ENCODE results near the gene RHBDF2.
"Not testable (repeated sequence)": the region's sequence is repeated elsewhere in the genome, so short reads cannot be mapped to it uniquely, and the experiment has no call there.

The RHBDF2 gene

DNA sequence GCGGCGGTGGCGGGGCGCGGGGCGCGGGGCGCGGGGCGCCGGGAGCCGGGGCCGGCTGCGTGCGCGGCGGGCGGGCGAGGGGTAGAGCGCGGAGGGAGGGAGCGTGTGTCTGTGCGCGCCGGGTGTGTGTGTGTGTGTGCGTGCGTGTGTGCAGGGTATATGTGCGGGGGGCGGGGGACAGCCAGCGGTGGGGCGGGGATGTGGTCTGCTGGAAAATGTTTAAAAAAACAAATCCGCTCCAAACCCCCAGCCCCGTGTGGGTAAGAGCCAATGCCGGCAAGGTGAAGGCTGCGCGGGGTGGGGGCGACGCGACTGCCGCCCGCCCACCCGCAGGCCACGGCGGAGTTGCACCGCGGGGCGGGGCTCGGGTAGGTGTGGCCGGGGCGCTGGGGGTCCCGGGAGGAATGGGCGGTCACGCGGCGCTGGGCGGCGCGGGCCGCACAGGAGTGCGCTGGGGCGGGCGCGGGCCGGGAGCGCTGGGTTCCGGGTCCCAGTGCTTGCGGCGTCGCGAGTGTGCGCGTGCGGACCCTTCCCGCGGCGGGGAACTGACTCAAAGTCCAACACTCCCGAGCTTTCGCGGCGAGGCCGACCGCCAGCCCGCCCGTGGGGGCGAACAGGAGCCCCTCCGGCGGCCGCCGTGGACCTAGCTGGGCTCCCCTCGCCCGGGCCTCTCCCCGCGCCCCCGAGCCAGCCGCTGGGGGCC lies 36.5 kb upstream of the RHBDF2 start, which contains the start of gene CYGB:
Gene CYGB (minus strand): TSS at position 132 of the 703 bp plus-strand sequence. CDS start 167 bp downstream, outside the sequence.
- DNase-seq = no peak

GRCh38 chr17:76537288-76537577 lies 36.0 kb upstream of the RHBDF2 start:
- no peak for DNase-seq

- DNase-seq = no peak
Measured at GRCh38 chr17:76536511-76537287, 35.5 kb upstream of the RHBDF2 start.

DNA sequence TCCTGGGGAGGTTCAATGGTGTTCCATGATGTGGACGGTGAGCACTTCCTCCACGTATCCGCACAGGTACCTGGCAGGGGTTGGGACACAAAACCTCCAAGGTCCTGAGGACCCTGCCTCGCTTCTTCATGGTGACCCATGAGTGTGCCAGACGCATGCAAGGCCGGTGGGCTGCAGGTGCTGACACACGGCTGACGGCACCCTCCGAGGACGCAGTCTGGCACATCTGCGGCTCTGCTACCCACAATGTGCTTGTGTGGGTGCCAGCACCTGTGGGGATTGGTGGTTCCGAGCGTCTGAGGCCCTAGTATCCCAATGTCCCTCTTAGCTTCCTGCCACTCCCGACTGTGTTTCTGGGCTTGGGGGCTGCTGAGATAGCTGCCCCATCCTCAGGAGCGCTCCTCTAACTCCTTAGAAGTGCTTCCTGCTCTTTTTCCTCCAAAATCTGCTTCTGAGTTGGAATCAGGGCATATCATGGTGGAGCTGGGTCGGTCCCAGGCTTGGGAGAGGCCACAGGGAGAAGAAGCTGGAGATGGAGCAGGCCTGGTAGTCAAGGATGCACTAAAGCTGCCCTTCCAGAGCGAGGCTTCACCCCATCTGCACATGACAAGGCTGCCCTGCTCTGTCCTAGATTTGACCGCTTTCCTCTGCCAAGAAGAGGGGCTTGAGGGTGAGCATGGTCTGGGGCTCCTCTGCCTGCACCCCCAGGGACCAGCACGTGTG lies 34.7 kb upstream of the RHBDF2 start:
- no peak for DNase-seq

- DNase-seq = no peak
Measured at GRCh38 chr17:76534831-76535732, 33.9 kb upstream of the RHBDF2 start.

DNA sequence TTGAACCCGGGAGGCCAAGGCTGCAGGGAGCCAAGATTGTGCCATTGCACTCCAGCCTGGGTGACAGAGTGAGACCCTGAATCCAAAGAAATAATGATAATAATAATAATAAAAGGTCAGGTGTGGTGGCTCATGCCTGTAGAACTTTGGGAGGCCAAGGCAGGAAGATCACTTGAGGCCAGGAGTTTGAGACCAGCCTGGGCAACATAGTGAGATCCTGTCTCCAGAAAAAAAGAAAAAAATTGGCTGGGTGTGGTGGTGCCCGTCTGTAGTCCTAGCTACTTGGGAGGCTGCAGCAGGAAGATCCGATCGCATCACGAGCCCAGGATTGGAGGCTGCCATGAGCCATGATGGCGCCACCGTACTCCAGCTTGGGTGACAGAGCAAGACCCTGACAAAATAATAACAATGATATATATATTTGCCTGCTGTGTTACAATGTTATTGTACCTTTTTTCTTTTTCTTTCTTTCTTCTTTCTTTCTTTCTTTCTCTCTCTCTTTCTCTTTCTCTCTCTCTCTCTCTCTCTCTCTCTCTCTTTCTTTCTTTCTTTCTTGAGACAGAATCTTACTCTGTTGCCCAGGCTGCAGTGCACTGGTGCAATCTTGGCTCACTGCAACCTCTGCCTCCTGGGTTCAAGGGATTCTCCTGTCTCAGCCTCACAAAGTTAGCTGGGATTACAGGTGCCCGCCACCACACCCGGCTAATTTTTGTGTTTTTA lies 32.6 kb upstream of the RHBDF2 start:
- DNase-seq = not testable (repeated sequence)

GRCh38 chr17:76532072-76532651 lies 30.9 kb upstream of the RHBDF2 start:
- no peak for DNase-seq

GRCh38 chr17:76531486-76532038 lies 30.3 kb upstream of the RHBDF2 start:
- DNase-seq = no peak

GRCh38 chr17:76530811-76531485 lies 29.7 kb upstream of the RHBDF2 start:
- no peak for DNase-seq

DNA sequence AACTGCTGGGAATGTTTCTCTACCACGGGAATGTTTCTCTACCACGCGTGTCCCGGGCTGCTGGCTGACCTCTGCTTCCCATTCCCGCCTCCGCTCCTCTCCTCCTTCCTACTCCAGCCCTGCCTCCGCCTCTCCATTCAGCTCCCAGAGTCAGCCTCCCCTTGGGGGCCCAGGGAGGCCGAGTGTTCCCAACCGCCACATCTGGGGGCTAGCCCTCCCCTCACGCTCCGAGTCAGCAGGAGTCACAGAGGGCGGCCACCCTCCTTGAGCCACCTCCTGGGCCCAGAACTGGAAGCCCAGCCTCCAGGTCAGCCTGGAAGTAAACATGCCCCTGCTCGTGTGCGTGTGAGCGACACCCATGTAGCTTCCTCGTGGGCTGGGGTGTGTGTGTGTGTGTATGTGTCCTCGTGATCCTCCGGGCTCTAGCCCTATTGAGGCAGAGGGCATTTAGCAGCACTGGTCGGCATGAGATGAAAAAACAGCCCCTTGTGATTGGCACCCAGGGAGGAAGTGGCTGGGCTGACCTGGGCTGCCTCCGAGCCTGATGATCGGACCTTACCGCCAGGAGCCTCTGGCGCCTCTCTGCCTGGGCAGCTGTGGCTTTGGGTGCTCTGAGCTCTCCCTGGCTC lies 29.0 kb upstream of the RHBDF2 start:
- no peak for DNase-seq

DNA sequence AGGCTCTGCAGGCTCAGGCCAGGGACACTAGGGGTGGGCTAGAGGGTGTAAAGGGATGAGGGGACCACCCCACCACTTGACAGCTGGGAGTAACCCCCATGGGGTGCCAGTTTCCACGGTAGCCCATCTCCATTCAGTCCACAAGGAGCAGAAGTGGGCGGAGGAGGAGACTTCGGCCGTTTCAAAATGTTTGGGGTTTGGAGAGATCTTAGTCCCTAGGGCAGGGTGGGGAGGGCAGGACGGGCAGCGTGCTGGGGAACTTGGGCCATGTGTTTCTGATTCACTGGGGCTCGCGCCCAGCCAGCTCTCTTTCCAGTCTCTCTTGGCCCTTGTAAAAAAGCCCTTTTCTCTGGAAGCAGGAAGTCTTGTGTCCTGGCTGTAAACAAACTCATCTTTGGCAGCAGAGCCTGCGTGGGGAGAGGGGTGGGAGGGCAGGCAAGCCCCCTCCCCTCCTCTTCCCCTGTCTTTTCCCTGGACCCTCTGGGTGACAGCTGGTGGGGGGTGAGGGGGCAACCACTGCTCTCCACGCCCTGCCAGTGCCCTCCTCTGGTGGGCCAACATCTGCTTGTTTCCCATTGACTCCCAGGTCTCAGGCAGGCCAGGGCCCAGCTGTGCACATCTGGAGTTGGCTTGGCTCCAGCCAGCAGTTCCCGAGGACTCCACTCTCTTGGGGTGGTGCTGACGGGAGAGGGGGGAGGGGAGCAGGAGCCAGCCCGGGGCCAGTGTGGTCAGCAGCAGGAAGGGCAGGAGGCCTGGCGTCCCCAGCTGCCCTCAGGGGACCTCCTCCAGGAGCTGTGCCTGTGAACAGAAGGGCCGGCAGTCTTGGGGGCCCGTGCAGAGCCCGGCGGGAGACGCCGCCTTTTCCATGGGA lies 28.2 kb upstream of the RHBDF2 start:
- DNase-seq = no peak

GRCh38 chr17:76528528-76529223 lies 27.5 kb upstream of the RHBDF2 start:
- no peak for DNase-seq

DNA sequence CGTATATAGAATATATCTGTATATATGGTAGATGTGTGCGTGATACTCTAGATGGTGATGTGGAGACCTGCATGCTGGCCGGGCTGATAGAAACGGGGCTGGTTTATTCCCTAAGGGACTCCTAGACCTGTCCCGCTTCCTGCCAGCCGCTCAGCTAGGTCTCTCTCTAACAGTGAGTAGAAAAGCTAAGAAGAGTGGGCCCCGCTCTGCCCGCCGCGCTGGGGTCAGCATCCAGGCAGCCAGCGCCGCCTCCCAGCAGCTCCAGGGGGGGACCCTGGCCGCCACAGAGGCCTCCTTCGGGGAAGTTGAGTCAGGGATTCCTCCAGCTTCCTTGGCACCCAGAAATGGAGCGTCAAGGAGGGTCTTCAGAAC lies 26.9 kb upstream of the RHBDF2 start:
- no peak for DNase-seq

GRCh38 chr17:76527430-76528111 lies 26.3 kb upstream of the RHBDF2 start:
- DNase-seq = peak; percentile 34

GRCh38 chr17:76527016-76527415 lies 25.8 kb upstream of the RHBDF2 start:
- DNase-seq = not testable (repeated sequence)

GRCh38 chr17:76525513-76525833 lies 24.2 kb upstream of the RHBDF2 start:
- not testable (repeated sequence) for DNase-seq

DNA sequence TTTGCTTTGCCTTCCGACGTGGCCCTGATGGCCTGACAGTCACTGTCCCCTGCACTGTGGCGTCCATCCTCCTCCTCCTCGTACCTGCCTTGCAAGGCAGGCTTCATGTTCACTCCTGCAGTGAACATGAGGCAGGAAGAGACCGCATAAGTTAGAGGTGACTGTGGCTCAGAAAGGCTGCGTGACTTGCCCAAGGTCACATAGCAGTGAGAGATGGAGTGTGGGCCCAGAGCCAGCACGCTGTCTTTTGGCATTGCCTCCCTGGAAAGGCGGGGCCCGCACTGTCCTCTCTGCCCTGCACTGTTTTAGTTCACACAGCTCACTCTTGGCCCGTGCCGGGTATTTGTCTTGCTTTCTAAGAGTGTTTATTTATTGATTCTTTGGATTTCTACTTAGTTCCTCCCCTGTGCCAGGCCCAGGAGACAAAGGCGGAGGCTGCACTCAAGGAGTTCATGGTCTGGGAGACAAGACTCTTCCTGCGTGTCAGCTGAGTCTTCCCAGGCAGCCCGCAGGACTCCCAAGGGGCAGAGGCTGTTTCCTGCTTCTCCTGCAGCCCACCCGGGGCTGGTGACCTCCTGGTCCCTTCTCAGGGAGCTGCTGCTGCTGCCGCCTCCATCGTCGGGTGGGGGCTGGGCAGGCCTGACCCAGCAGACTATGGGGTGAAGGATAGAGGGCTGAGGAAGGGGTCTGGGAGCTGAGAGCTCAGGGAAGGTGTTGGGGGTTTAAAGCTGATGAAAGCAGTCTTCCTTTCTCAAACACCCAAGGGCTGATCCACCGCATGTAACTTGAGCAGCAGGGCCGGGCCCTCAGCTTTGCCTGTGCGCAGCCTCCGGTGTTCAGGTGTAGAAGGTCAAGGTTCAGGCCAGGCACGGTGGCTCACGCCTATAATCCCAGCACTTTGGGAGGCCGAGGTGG lies 23.6 kb upstream of the RHBDF2 start:
- DNase-seq = no peak
